Stimulated activated CD8-positive, alpha-beta memory T cell treated with anti-CD3 and anti-CD28 coated beads, Interleukin-15, amount 100 ng/mL, for 24 hours (primary cell): ENCODE measurements around the gene ZNF609.
"Not testable (repeated sequence)": the region's sequence is repeated elsewhere in the genome, so short reads cannot be mapped to it uniquely, and the experiment has no call there.

ENCODE experiments used
- DNase-seq: peaks from one replicate; pipeline ENCODE4 v3.0.0-alpha.2; 2020; ENCODE audit warnings: low read depth

Gene ZNF609

GRCh38 chr15:64459066-64459781, 1.2 kb upstream of the ZNF609 start:
- DNase-seq, result no peak

GRCh38 chr15:64460724-64461720, 644 bp downstream of the ZNF609 start:
- no peak for DNase-seq

- no peak for DNase-seq
Measured at GRCh38 chr15:64461721-64462162, 1.4 kb downstream of the ZNF609 start.

DNA sequence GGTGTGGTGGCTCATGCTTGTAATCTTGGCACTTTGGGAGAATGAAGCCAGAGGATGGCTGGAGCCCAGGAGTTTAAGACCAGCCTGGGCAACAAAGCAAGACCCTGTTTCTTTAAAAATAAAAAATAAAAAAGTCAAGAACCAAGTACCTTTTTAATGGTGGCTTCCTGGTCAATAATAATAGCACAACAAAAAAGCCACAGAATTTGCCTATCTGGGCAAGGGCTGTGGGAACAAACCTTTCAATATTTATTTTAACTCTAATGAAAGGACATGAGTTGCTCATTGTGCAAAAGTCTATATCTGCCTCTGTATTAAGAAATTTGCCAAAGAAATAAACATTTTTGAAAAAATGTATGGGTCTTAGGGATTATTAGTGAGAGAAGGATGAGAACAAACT, 2.1 kb downstream of the ZNF609 start:
- DNase-seq, result no peak

DNA sequence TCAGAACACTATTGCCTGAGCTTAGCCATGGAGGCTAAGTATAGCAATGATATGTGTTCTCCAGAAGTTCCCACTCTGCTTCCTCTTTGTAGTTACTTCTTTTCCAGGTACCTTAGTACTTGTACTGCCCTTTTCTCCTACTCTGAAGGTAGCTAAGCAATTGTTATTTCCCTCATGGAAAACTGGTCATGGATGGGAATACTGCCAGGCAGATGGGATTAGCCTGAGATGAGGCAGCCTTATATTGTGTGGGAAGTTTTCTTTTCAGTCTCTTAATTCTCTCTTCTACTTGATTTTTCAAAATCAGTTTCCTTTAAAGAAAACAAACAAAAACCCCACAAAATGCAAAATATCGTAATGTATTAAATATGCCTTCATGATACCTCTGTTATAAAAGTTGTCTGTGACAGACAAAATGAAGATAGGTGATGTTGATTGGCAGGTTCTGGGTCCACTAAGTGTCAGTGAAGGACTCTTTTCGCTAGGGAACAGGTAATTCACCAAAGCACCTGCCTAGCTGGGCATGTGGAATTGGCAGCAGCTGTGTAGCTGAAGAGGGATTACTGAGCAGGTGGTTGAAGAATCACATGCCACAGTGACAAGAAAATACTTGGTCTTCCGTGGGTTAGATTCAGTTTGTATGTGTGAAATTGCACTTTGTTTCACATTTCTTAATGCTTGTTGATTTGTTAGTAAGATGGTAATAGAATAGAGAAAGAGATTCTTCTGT, 4.1 kb downstream of the ZNF609 start:
- no peak for DNase-seq

GRCh38 chr15:64466408-64467141, 6.2 kb downstream of the ZNF609 start:
- no peak for DNase-seq

- DNase-seq, result no peak
Measured at GRCh38 chr15:64472161-64472560, 11.8 kb downstream of the ZNF609 start.

- no peak for DNase-seq
Measured at GRCh38 chr15:64474846-64475245, 14.5 kb downstream of the ZNF609 start.

DNA sequence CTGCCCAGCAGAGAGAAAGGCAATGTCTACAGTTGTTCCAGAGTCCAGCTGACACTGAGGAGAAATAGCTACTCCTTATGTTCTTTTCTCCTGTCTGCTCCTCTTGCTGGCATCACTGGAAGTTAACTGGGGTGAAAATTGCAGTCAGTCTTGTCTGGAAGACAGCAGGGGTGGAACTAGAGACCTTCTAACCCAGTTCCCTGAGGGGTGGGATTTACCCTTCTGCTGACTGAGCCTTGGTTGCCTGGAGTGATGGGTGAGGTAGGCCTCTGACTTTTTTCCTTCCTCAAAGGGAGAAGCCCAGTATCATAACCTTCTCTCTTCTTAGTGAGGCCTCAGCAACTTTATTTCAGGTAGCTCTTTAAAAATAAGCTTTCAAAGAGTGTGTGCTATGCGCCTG, 16.2 kb downstream of the ZNF609 start:
- no peak for DNase-seq

- no peak for DNase-seq
Measured at GRCh38 chr15:64478863-64479262, 18.5 kb downstream of the ZNF609 start.

GRCh38 chr15:64480891-64481290, 20.5 kb downstream of the ZNF609 start:
- no peak for DNase-seq

- DNase-seq, result no peak
Measured at GRCh38 chr15:64483749-64484148, 23.4 kb downstream of the ZNF609 start.

GRCh38 chr15:64485796-64486195, 25.4 kb downstream of the ZNF609 start:
- DNase-seq, result no peak

DNA sequence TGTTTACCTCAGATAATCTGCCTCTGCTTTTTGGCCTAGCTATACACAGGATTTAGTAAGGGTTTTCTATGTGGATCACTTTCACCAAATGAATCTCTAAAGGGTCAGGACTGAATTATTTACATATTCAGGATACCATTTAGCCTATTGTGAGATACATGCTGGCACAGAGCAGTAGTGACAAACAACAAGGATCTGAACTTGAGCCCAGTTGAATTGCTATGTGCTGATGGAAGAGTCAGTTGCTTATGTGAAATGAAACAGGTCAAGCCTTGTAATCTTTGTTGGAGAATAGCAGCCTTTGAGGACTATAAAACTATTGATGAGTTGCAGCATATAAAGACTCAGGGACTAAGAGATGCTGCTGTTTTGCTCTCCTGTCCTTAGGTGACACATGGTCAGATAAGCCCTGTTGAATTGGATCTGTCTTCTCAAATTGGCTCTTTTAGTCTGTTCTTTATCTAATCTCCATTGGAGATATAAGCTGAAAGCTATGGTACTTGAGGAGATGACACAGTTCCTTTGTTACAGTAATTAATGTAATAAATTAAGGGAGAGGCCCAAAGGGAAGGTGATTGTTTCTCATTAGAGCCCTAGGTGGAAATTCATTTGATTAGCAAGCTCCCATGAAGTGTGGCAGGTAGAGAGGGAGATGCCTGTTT, 30.4 kb downstream of the ZNF609 start:
- DNase-seq, result no peak

GRCh38 chr15:64493641-64494040, 33.3 kb downstream of the ZNF609 start:
- DNase-seq, result no peak

DNA sequence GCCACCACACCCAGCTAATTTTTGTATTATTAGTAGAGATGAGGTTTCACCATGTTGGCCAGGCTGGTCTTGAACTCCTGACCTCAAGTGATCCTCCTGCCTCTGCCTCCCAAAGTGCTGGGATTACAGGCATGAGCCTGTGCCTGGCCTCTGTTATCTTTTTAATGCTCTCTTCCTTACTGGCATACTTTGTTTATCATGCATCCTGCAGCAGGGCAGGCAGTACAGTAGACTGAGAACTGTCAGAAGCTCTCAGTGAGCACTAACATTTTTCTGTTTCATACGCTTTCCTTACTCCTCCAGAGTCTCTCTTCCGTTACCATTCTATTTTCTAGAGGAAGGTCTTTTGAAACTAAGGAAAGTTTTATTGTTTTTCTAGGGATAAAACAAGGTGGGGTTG, 35.6 kb downstream of the ZNF609 start:
- DNase-seq, result not testable (repeated sequence)

DNA sequence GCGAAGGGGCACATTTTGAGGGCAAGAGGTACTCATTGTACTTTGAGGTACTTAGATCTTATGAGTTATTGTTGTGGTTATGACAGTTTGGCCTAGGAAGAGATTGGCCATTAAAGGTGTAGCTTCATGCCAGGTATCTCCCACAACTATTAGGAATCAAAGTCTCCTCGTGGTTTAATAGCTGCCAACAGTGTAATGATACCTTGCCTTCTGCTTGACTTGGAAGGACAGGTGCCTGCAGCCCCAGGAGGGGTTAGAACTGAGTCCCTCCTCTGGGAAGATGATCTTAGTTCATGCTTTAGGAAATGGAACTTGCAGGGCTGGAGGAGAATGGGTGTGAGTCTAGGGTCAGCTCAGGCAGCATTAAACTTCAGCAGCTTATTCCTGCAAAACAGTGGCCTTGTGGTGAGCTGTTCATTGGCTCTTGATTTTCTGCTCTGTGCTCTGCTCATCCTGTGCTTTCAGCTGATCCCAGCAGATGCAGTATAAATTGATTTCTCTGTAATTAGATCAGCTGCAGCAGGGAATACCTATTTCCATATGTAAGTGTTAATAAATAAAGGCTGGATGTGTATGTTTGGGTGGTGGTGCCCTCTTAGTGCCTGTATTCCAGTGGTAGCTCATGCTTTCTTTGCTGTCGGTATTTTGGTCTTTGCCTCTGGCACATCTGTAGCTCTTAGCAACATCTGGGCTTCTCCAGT, 40.5 kb downstream of the ZNF609 start:
- no peak for DNase-seq

DNA sequence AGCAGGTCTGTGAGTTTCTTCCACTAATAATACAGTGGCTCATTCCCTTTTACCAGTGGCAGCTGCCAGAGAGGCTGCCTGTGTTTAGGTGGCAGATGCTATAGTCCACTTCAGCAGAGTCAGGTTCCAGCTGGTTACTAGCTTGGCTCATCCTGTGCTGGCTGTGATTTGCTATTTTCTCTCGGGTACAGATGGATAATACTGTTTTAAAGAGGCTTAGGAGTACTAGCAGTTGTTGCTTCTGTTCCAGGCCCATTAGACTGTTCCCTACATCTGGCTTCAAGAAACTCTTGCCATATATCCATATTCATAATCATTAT, 41.0 kb downstream of the ZNF609 start:
- no peak for DNase-seq

DNA sequence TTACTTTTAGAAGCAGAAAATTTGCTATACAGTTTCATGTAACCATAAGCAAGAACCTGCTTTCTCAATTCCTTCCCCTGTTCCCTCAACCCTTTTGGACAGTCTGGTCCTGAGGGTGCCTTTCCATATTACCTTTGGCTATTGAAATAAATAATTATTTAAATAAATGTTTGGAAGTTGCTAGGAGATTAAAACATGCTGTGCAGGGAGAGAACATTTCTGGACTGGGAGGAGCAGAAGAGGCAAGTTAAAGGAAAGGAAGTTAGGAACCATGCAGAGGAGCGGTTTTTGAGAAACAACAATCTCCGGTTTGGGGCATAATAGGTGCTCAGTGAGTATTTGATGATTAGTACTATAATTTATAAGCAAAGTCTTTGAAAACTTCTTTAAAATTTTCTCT, 41.8 kb downstream of the ZNF609 start:
- no peak for DNase-seq

DNA sequence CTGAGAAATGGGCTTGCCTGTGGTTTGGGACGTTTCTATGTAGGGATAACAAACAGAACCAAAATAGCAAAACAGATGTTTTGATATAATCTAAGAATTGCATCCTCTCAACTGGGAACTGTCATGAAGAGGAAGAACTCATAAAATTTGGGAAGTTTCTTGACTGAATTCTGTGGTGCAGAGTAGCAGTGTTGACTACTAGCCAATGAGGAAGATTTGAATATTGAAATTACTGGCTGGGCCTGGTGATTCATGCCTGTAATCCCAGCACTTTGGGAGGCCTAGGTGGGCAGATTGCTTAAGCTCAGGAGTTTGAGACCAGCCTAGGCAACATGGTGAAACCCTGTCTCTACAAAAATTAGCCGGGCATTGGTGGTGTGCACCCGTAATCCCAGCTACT, 42.2 kb downstream of the ZNF609 start:
- DNase-seq, result no peak

- DNase-seq, result no peak
Measured at GRCh38 chr15:64503197-64503596, 42.8 kb downstream of the ZNF609 start.
